B cell (primary cell): ENCODE measurements around the gene TMEM151A. TPM values are rescaled to one million over a fixed set of nuclear protein-coding genes. Genes with fewer than 3 reads are reported as not detected.

Experiments
- ATAC-seq: fragments of 200-7000 bp; cut with Tn5 transposase; one replicate; pipeline ENCODE4 v1.10.0; 2021; ENCODE audit warnings: low read depth, mild to moderate bottlenecking, moderate number of reproducible peaks, moderate library complexity
- CTCF ChIA-PET: fragments of 350-600 bp; sonication (Branson Sonifier 250); formaldehyde crosslinking; loops from one replicate; lab custom pipeline; 2021; ENCODE audit warnings: antibody characterized with exemption, inconsistent platforms; lab: Charles Lee
- POLR2A ChIA-PET: fragments of 350-600 bp; sonication (Branson Sonifier 250); formaldehyde crosslinking; loops from one replicate; lab custom pipeline; 2021; ENCODE audit warnings: antibody characterized with exemption; lab: Charles Lee
- DNase-seq: peaks from one replicate; pipeline ENCODE4 v3.0.0; 2013
- H2AFZ ChIP-seq: 2 replicates; pipeline ENCODE4 v1.6.1; 2012; ENCODE audit warnings: mild to moderate bottlenecking, low read depth, low read length; ENCODE audit not compliant: insufficient read depth, poor library complexity, severe bottlenecking
- H3K27ac ChIP-seq, 2 donors: 1 replicate in 1 of 2; 2 replicates in 1 of 2; pipeline ENCODE4 v1.5.1; 2012 to 2013; ENCODE audit warnings: low read length in 2 of 2, mild to moderate bottlenecking in 2 of 2, moderate library complexity in 1 of 2
- H3K27me3 ChIP-seq, 4 experiments: fragments of 200-600 bp in 1 of 4; sonication (generic) in 1 of 4; replicated peaks in 1 of 4; 1 replicate in 2 of 4; 2 replicates in 2 of 4; pipeline versions ENCODE4 v1.6.1 to v1.7.0; 2013 to 2016; ENCODE audit warnings: low read length in 3 of 4, mild to moderate bottlenecking in 2 of 4, mixed read lengths in 1 of 4, moderate library complexity in 1 of 4; ENCODE audit not compliant: insufficient read depth in 4 of 4, control insufficient read depth in 3 of 4; ENCODE audit errors: control extremely low read depth in 1 of 4
- H3K36me3 ChIP-seq, 2 experiments: replicated peaks in 1 of 2; 1 replicate in 1 of 2; 2 replicates in 1 of 2; pipeline versions ENCODE4 v1.6.1 to v1.7.1; 2013; ENCODE audit warnings: low read length in 1 of 2; ENCODE audit not compliant: insufficient read depth in 2 of 2, control insufficient read depth in 1 of 2; ENCODE audit errors: control extremely low read depth in 1 of 2, extremely low read depth in 1 of 2
- H3K4me1 ChIP-seq, 2 donors: fragments of 200-600 bp in 1 of 2; sonication (generic) in 1 of 2; 1 replicate in 1 of 2; 2 replicates in 1 of 2; pipeline versions ENCODE4 v1.5.1 to v1.6.1; 2013 to 2017; ENCODE audit warnings: low read length in 2 of 2; ENCODE audit not compliant: control insufficient read depth in 2 of 2, insufficient read depth in 2 of 2
- H3K4me2 ChIP-seq: replicated peaks from 2 replicates; pipeline ENCODE3; 2012; ENCODE audit warnings: mild to moderate bottlenecking, low read depth, low read length; ENCODE audit not compliant: poor library complexity, severe bottlenecking
- H3K4me3 ChIP-seq, 5 experiments: fragments of 200-600 bp in 1 of 5; sonication (generic) in 1 of 5; 1 replicate in 3 of 5; 2 replicates in 2 of 5; pipeline versions ENCODE4 v1.5.1 to v1.7.0; 2011 to 2016; ENCODE audit warnings: low read length in 4 of 5, mild to moderate bottlenecking in 4 of 5, low read depth in 2 of 5, control low read depth in 1 of 5, moderate library complexity in 1 of 5; ENCODE audit not compliant: insufficient read depth in 1 of 5; ENCODE audit errors: control extremely low read depth in 1 of 5, extremely low read depth in 1 of 5
- H3K79me2 ChIP-seq: fragments of 200-600 bp; sonication (generic); one replicate; pipeline ENCODE4 v1.6.0; 2016; ENCODE audit warnings: low read length; ENCODE audit not compliant: control insufficient read depth, insufficient read depth
- H3K9ac ChIP-seq: fragments of 200-600 bp; sonication (generic); 2 replicates; pipeline ENCODE4 v1.6.1; 2017; ENCODE audit warnings: mild to moderate bottlenecking, low read length, moderate library complexity
- H3K9me3 ChIP-seq, 3 donors: one replicate each; pipeline versions ENCODE4 v1.6.1 to v1.7.1; 2013; ENCODE audit warnings: low read length in 2 of 3; ENCODE audit not compliant: control insufficient read depth in 2 of 3, insufficient read depth in 1 of 3; ENCODE audit errors: control extremely low read depth in 1 of 3
- H4K20me1 ChIP-seq: 2 replicates; pipeline ENCODE4 v1.6.0; 2012; ENCODE audit warnings: mild to moderate bottlenecking, low read length; ENCODE audit not compliant: insufficient read depth, control insufficient read depth, poor library complexity, severe bottlenecking
- H3K27ac Mint-ChIP-seq: one replicate; pipeline ENCODE4 v1.8.0; 2021; ENCODE audit warnings: mixed read lengths
- H3K27me3 Mint-ChIP-seq: one replicate; pipeline ENCODE4 v1.8.0; 2021; ENCODE audit warnings: mixed read lengths
- H3K4me1 Mint-ChIP-seq: one replicate; pipeline ENCODE4 v1.8.0; 2021; ENCODE audit warnings: mixed read lengths
- H3K4me3 Mint-ChIP-seq: one replicate; pipeline ENCODE4 v1.8.0; 2021; ENCODE audit warnings: mixed read lengths
- H3K9me3 Mint-ChIP-seq: one replicate; pipeline ENCODE4 v1.8.0; 2022; ENCODE audit warnings: mixed read lengths; ENCODE audit not compliant: insufficient read depth
- EZH2 ChIP-seq: IDR thresholded peaks from 2 replicates; pipeline ENCODE4 v1.6.1; 2012; ENCODE audit warnings: borderline replicate concordance, low read depth, mild to moderate bottlenecking, moderate library complexity, low read length; ENCODE audit not compliant: insufficient read depth, poor library complexity, severe bottlenecking
- WGBS: methylation state at CpG from one replicate; pipeline ENCODE4 v1.1.5; 2013; ENCODE audit warnings: missing lambda C conversion rate; ENCODE audit not compliant: insufficient coverage; 5-methylcytosine and 5-hydroxymethylcytosine counted together
- intact Hi-C: fragments of 100-400 bp; cut with micrococcal nuclease; formaldehyde crosslinking; loops from one replicate; pipeline ENCODE4 v1.10.0; 2022
- polyA plus RNA-seq: library from polyadenylated mRNA; depleted of rRNA; stranded (reverse); fragments of >200 nt; gene quantifications from 2 replicates; pipeline ENCODE4 v1.2.3, GENCODE V29; 2012
- total RNA-seq, 2 donors: library from RNA; stranded (reverse); fragments of 120-200 nt in 1 of 2; gene quantifications; 1 replicate in 1 of 2; 2 replicates in 1 of 2; pipeline versions ENCODE4 v1.2.3 to v1.2.4, GENCODE V29; 2013 to 2022
- TF ChIP-seq, protein P1 (sequence below): fragments of 200-600 bp; IDR thresholded peaks from one replicate; pipeline ENCODE4 v1.8.0; 2022; ENCODE audit warnings: antibody characterized with exemption, mild to moderate bottlenecking

The TMEM151A gene
- total and polyA plus RNA-seq, 2 donors (not counting 1 experiment from before 2014, with no cell fraction given): 0.17 to 1.1 TPM

DNA sequence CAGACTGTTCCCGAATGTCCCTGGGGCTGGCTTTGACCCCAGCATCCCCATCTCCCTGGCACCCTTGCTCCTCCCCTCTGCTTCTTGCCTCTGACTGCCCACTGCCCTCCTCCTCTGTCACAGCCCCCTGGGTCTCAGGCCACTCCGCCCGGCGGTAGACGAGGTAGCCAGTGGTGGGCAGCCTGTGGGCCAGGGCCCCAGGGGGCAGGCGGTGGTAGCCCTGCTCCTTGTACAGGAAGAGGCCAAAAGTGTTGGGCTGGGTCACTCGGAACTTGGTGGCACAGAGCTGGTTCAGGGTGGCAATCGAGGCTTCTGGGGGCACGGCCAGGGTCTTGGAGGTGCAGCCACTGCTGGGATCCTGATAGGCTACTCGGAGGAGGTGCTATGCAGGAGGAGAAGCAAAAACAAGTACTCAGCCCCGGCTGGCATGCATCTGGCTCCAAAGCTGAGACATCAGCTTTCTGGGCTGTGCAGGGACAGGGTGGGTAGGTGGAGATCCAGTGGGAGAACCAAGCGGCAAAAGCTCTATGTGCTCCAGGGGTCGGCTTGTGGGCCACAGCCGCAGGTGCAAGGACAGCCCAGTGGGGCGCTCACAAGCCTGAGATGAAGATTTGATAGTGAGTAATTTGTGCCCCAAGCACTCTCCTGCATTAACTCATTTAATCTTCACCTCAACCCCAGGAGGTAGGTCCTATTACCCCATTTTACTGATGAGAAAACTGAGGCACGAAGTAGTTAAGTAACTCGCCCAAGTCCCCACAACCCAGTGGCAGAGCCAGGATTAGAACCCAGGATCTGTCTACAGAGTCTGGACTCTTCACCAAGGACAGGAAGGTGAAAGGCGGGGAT lies 40.9 kb downstream of the TMEM151A start:
- Mint-ChIP-seq H3K9me3 (no peaks in the 10 kb centered on the region), H3K27me3 (no peaks in the 10 kb centered on the region), H3K4me3 (no peak overlapping the region), H3K27ac (no peak overlapping the region), H3K4me1 (peaks cover 32% of the 10 kb centered on the region)
- ChIA-PET POLR2A (no interaction called here), CTCF (interaction anchor here (1.1 to 4.6 kb wide), 4 partner anchors 12 to 57 kb away, joined by 4 to 101 read pairs (median 6); partner anchors contain the start of gene BRMS1)
- H3K9me3 ChIP-seq: no peaks in the 10 kb centered on the region
- no peaks in the 10 kb centered on the region for H3K79me2 ChIP-seq
- no peak overlapping the region for H2AFZ ChIP-seq
- TF ChIP-seq, protein P1, sequence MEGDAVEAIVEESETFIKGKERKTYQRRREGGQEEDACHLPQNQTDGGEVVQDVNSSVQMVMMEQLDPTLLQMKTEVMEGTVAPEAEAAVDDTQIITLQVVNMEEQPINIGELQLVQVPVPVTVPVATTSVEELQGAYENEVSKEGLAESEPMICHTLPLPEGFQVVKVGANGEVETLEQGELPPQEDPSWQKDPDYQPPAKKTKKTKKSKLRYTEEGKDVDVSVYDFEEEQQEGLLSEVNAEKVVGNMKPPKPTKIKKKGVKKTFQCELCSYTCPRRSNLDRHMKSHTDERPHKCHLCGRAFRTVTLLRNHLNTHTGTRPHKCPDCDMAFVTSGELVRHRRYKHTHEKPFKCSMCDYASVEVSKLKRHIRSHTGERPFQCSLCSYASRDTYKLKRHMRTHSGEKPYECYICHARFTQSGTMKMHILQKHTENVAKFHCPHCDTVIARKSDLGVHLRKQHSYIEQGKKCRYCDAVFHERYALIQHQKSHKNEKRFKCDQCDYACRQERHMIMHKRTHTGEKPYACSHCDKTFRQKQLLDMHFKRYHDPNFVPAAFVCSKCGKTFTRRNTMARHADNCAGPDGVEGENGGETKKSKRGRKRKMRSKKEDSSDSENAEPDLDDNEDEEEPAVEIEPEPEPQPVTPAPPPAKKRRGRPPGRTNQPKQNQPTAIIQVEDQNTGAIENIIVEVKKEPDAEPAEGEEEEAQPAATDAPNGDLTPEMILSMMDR: no peak
- TF ChIP-seq EZH2: no peak
- H3K4me1 ChIP-seq: peaks cover 26 to 36% of the 10 kb centered on the region in 2 donors
- ATAC-seq: no peak
- intact Hi-C loops: no loop called here
- no peak for DNase-seq
- no peak overlapping the region for H3K4me3 ChIP-seq
- H4K20me1 ChIP-seq: no peaks in the 10 kb centered on the region
- H3K9ac ChIP-seq: no peak overlapping the region
- H3K36me3 ChIP-seq: peaks cover 0 to 9% of the 10 kb centered on the region in 2 experiments
- H3K27ac ChIP-seq: no peak overlapping the region
- no peak overlapping the region for H3K4me2 ChIP-seq
- 93% methylated on average over 15 of the region's 18 CpGs for WGBS
- peaks cover 0 to 9% (median 3%) of the 10 kb centered on the region in 4 experiments for H3K27me3 ChIP-seq
